Activated CD8-positive, alpha-beta T cell treated with anti-CD3 and anti-CD28 coated beads for 36 hours (primary cell): ENCODE data around the gene PUM1. TPM values are rescaled to one million over a fixed set of nuclear protein-coding genes. Genes with fewer than 3 reads are reported as not detected.

Experiments
- ATAC-seq: fragments of 200-7000 bp; cut with Tn5 transposase; one replicate; pipeline ENCODE4 v1.10.0; 2021; ENCODE audit warnings: mild to moderate bottlenecking, moderate library complexity
- CTCF ChIA-PET: fragments of 350-600 bp; sonication (Branson Sonifier 250); formaldehyde crosslinking; loops from one replicate; lab custom pipeline; 2021; ENCODE audit warnings: antibody characterized with exemption; lab: Charles Lee
- POLR2A ChIA-PET: fragments of 350-600 bp; sonication (Branson Sonifier 250); formaldehyde crosslinking; loops from one replicate; lab custom pipeline; 2021; ENCODE audit warnings: antibody characterized with exemption; lab: Charles Lee
- DNase-seq: peaks from one replicate; pipeline ENCODE4 v3.0.0-alpha.2; 2020
- H3K27ac Mint-ChIP-seq: one replicate; pipeline ENCODE4 v1.8.0; 2021; ENCODE audit warnings: mild to moderate bottlenecking, mixed read lengths
- H3K27me3 Mint-ChIP-seq: one replicate; pipeline ENCODE4 v1.8.0; 2021; ENCODE audit warnings: mixed read lengths
- H3K36me3 Mint-ChIP-seq: one replicate; pipeline ENCODE4 v1.8.0; 2021; ENCODE audit warnings: low read depth, mixed read lengths
- H3K4me1 Mint-ChIP-seq: one replicate; pipeline ENCODE4 v1.8.0; 2021; ENCODE audit warnings: low read depth, mixed read lengths
- H3K4me3 Mint-ChIP-seq: one replicate; pipeline ENCODE4 v1.8.0; 2021; ENCODE audit warnings: mild to moderate bottlenecking, moderate library complexity, mixed read lengths
- H3K9me3 Mint-ChIP-seq: one replicate; pipeline ENCODE4 v1.8.0; 2021; ENCODE audit warnings: mixed read lengths
- CTCF ChIP-seq: fragments of 200-600 bp; IDR thresholded peaks from one replicate; pipeline ENCODE4 v1.8.0; 2022; ENCODE audit warnings: antibody characterized with exemption, mild to moderate bottlenecking
- intact Hi-C: fragments of 100-400 bp; cut with micrococcal nuclease; formaldehyde crosslinking; loops from one replicate; pipeline ENCODE4 v1.10.0; 2022
- total RNA-seq, 2 experiments: library from RNA; stranded (reverse); gene quantifications; one replicate each; pipeline ENCODE4 v1.2.3, GENCODE V29; 2021

PUM1 gene
- total RNA-seq, 2 experiments from 2014 or later = 98.0 to 99.0 TPM

DNA sequence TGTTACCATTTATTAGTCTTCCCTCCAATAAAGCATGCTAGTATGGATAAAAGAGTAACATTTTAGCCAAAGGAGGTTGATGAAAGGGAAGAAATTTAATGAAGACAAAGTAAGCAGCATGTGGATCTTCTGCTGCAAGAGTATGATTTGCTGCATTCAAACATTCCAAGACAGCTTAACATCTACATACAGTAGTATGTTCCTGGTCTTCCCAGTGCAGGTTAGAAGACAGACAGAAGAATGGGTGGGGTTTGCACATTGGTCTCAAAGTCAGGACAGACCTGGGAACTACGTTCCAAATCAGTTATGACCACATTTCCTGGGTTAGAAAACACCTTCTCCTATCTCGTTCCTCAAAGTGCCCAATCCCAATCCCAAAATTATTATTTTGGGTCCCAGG lies 43.3 kb downstream of the PUM1 start:
- Mint-ChIP-seq H3K36me3 (peaks cover 37% of the 10 kb centered on the region), H3K4me3 (no peak overlapping the region), H3K27ac (no peak overlapping the region), H3K9me3 (no peaks in the 10 kb centered on the region), H3K4me1 (peaks cover 74% of the 10 kb centered on the region), H3K27me3 (no peaks in the 10 kb centered on the region)
- TF ChIP-seq CTCF = no peak
- CTCF ChIA-PET = interaction anchor here (0.7 to 1.8 kb wide), 3 partner anchors 18 to 1498 kb away, joined by 3 to 4 read pairs (median 3); no protein-coding TSS in a partner anchor
- DNase-seq (no peak), ATAC-seq (no peak)
- intact Hi-C loops = no loop called here
- POLR2A ChIA-PET = interaction anchor here (2.2 kb wide), 1 partner anchor 12 kb away, joined by 5 read pairs; no protein-coding TSS in a partner anchor

- ATAC-seq (no peak), DNase-seq (no peak)
- Mint-ChIP-seq H3K9me3 (no peaks in the 10 kb centered on the region), H3K27me3 (no peaks in the 10 kb centered on the region), H3K4me1 (peaks cover 74% of the 10 kb centered on the region), H3K36me3 (peaks cover 37% of the 10 kb centered on the region), H3K27ac (peak overlapping the region; percentile 56), H3K4me3 (no peak overlapping the region)
- CTCF ChIA-PET = interaction anchor here (1.0 to 1.8 kb wide), 2 partner anchors 34 to 36 kb away, joined by 3 to 4 read pairs; no protein-coding TSS in a partner anchor
- POLR2A ChIA-PET = interaction anchor here (0.7 to 2.2 kb wide), 2 partner anchors 10 to 39 kb away, joined by 3 to 5 read pairs; no protein-coding TSS in a partner anchor
- no peak for TF ChIP-seq CTCF
- intact Hi-C loops = no loop called here
Measured at GRCh38 chr1:31020007-31020790, 45.3 kb downstream of the PUM1 start.

DNA sequence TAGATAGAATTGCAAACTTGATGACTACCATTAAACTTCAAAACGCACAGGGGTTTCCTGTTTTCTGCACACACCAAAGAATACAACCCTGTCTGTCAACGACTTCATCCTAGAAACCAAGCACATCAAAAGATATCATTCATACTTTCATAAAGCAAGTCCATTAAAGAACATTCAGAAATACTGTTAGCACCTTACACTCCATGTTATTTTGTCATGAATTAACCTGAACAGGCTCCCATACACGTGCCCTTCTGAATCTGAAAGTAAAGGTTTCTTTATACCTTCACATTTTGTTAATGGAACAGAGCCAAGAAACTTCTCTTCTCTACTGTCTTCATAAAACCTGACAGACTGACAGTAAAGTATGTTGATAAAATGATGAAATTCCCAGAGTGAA lies 46.1 kb downstream of the PUM1 start:
- TF ChIP-seq CTCF = no peak
- ChIA-PET CTCF (no interaction called here), POLR2A (no interaction called here)
- Mint-ChIP-seq H3K27me3 (no peaks in the 10 kb centered on the region), H3K4me3 (no peak overlapping the region), H3K36me3 (peaks cover 31% of the 10 kb centered on the region), H3K4me1 (peaks cover 72% of the 10 kb centered on the region), H3K9me3 (no peaks in the 10 kb centered on the region), H3K27ac (peak overlapping the region; percentile 78)
- intact Hi-C loops = loop anchor here (10.0 kb wide), 1 partner anchor 45 kb away; the partner anchor contains the start of gene PUM1
- no peak for DNase-seq
- ATAC-seq = no peak

DNA sequence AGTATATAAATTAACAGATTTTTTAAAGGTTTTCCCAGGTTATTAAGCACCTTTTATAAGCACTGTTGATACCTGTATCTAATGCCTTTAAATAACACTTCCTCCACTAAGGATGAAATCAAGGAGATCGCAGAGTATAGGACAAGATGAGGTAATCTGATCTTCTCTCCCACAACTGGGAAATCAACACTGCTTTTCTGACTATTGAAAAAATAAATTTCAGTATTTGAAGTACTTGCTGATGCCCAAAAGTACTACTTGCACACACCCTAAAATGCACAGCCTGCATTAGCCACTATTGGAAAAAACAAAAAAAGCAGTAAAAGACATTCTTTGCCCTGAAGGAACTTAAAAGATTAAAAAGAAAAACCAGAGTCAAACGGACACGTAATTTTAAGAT lies 48.6 kb downstream of the PUM1 start:
- no peak for ATAC-seq
- TF ChIP-seq CTCF = no peak
- Mint-ChIP-seq H3K4me3 (no peak overlapping the region), H3K27me3 (no peaks in the 10 kb centered on the region), H3K4me1 (peaks cover 71% of the 10 kb centered on the region), H3K9me3 (no peaks in the 10 kb centered on the region), H3K27ac (peak overlapping the region; percentile 44), H3K36me3 (peaks cover 28% of the 10 kb centered on the region)
- ChIA-PET POLR2A (no interaction called here), CTCF (no interaction called here)
- intact Hi-C loops = loop anchor here (10.0 kb wide), 1 partner anchor 48 kb away; the partner anchor contains the start of gene PUM1
- no peak for DNase-seq
